Smooth muscle cell (in vitro differentiated cells): Measurements from ENCODE around the gene CAMTA1. TPM values are rescaled to one million over a fixed set of nuclear protein-coding genes. Genes with fewer than 3 reads are reported as not detected.

Experiments used
- DNase-seq: peaks from one replicate; lab custom pipeline; 2025; ENCODE audit not compliant: unreplicated experiment; lab: John Stamatoyannopoulos, UW
- H2AFZ ChIP-seq: fragments of 200-600 bp; sonication (generic); 2 replicates; pipeline ENCODE4 v1.6.0; 2016; ENCODE audit warnings: antibody characterized with exemption, low read depth, mild to moderate bottlenecking
- H3F3A ChIP-seq: fragments of 200-600 bp; sonication (generic); 2 replicates; pipeline ENCODE4 v1.6.0; 2017; ENCODE audit warnings: antibody characterized with exemption, low read depth
- H3K27ac ChIP-seq: fragments of 200-600 bp; sonication (generic); 2 replicates; pipeline ENCODE4 v1.5.1; 2016; ENCODE audit warnings: low read depth, mild to moderate bottlenecking
- H3K27me3 ChIP-seq: fragments of 200-600 bp; sonication (generic); 2 replicates; pipeline ENCODE4 v1.6.1; 2016; ENCODE audit warnings: low read depth, mild to moderate bottlenecking
- H3K36me3 ChIP-seq: fragments of 200-600 bp; sonication (generic); 2 replicates; pipeline ENCODE4 v1.5.1; 2016; ENCODE audit warnings: low read depth
- H3K4me1 ChIP-seq: fragments of 200-600 bp; sonication (generic); 2 replicates; pipeline ENCODE4 v1.5.1; 2016; ENCODE audit warnings: low read depth
- H3K4me2 ChIP-seq: fragments of 200-600 bp; sonication (generic); 2 replicates; pipeline ENCODE4 v1.6.0; 2016; ENCODE audit warnings: mild to moderate bottlenecking
- H3K4me3 ChIP-seq: fragments of 200-600 bp; sonication (generic); 2 replicates; pipeline ENCODE4 v1.5.1; 2016; ENCODE audit warnings: mild to moderate bottlenecking
- H3K79me2 ChIP-seq: fragments of 200-600 bp; sonication (generic); 2 replicates; pipeline ENCODE4 v1.6.0; 2016; ENCODE audit warnings: low read depth, mild to moderate bottlenecking
- H3K9ac ChIP-seq: fragments of 200-600 bp; sonication (generic); 2 replicates; pipeline ENCODE4 v1.6.0; 2016; ENCODE audit warnings: low read depth
- H3K9me3 ChIP-seq: fragments of 200-600 bp; sonication (generic); replicated peaks from 2 replicates; pipeline ENCODE4 v1.5.1; 2016; ENCODE audit warnings: low read depth
- H4K20me1 ChIP-seq: fragments of 200-600 bp; sonication (generic); 2 replicates; pipeline ENCODE4 v1.6.0; 2016; ENCODE audit warnings: low read depth
- CTCF ChIP-seq: fragments of 200-600 bp; sonication (generic); IDR thresholded peaks from 2 replicates; pipeline ENCODE4 v1.5.1; 2017; ENCODE audit warnings: borderline replicate concordance, mild to moderate bottlenecking, antibody characterized with exemption; ENCODE audit not compliant: insufficient read depth, poor library complexity, severe bottlenecking
- WGBS: methylation state at CpG from one replicate; pipeline ENCODE4 v1.1.7; 2016; ENCODE audit warnings: low lambda C conversion rate; 5-methylcytosine and 5-hydroxymethylcytosine counted together
- polyA plus RNA-seq: library from polyadenylated mRNA; unstranded; fragments of >200 nt; fragmentation: Nextera tagmentation; extraction: Ambion mirVana; gene quantifications from 2 replicates; pipeline ENCODE4 v1.2.1, GENCODE V29; 2016
- total RNA-seq: library from RNA; depleted of rRNA; stranded (reverse); fragments of >200 nt; gene quantifications from 2 replicates; pipeline ENCODE4 v1.2.3, GENCODE V29; 2014

CAMTA1 gene
- total and polyA plus RNA-seq, 2 experiments from 2014 or later = 139 to 145 TPM

- no peak overlapping the region for H2AFZ ChIP-seq
- no peaks in the 10 kb centered on the region for H3K27me3 ChIP-seq
- no peak overlapping the region for H3K27ac ChIP-seq
- no peaks in the 10 kb centered on the region for H3F3A ChIP-seq
- no peaks in the 10 kb centered on the region for H3K79me2 ChIP-seq
- WGBS = 96% methylated on average over 1 of the region's 1 CpG
- peaks cover 3% of the 10 kb centered on the region for H3K36me3 ChIP-seq
- H4K20me1 ChIP-seq = no peaks in the 10 kb centered on the region
- no peak for TF ChIP-seq CTCF
- no peak overlapping the region for H3K4me3 ChIP-seq
- H3K9ac ChIP-seq = no peak overlapping the region
- H3K9me3 ChIP-seq = peaks cover 9% of the 10 kb centered on the region
- H3K4me2 ChIP-seq = no peak overlapping the region
- DNase-seq = no peak
- no peaks in the 10 kb centered on the region for H3K4me1 ChIP-seq
These were observed 484.3 kb downstream of the CAMTA1 start for GRCh38 chr1:7269525-7269924.

DNA sequence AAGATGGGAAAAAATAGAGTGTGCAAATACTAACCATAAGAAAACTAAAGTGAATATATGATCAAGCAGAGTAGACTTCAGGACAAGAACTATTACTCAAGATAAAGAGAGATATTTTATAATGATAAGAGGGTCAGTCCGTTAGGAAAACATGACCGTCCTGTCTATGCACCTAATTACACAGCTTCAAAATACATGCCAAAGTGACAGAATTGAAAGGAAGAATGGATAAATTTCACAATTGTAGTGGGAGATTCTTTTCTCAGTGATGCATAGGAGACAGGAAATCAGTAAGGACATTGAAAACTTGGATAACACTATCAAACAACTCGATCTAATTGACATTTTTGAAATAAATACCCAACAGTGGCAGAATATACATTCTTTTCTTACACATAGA lies 489.0 kb downstream of the CAMTA1 start:
- no peak for DNase-seq
- no peaks in the 10 kb centered on the region for H3K27me3 ChIP-seq
- H2AFZ ChIP-seq = no peak overlapping the region
- H3K4me2 ChIP-seq = no peak overlapping the region
- peaks cover 5% of the 10 kb centered on the region for H3K9me3 ChIP-seq
- no peak overlapping the region for H3K4me3 ChIP-seq
- H3K36me3 ChIP-seq = no peaks in the 10 kb centered on the region
- H3K4me1 ChIP-seq = no peaks in the 10 kb centered on the region
- H3F3A ChIP-seq = no peaks in the 10 kb centered on the region
- WGBS = 88% methylated on average over 3 of the region's 3 CpGs
- no peak for TF ChIP-seq CTCF
- H4K20me1 ChIP-seq = no peaks in the 10 kb centered on the region
- no peaks in the 10 kb centered on the region for H3K79me2 ChIP-seq
- H3K9ac ChIP-seq = no peak overlapping the region
- no peak overlapping the region for H3K27ac ChIP-seq

GRCh38 chr1:7278045-7278444 lies 492.8 kb downstream of the CAMTA1 start:
- no peak for DNase-seq
- Histone ChIP-seq H3K4me3 (no peak overlapping the region), H2AFZ (no peak overlapping the region), H3K36me3 (no peaks in the 10 kb centered on the region), H3K9me3 (no peaks in the 10 kb centered on the region), H3K4me2 (no peak overlapping the region), H4K20me1 (no peaks in the 10 kb centered on the region), H3F3A (no peaks in the 10 kb centered on the region), H3K27me3 (no peaks in the 10 kb centered on the region), H3K79me2 (no peaks in the 10 kb centered on the region), H3K9ac (no peak overlapping the region), H3K4me1 (no peaks in the 10 kb centered on the region), H3K27ac (no peak overlapping the region)
- TF ChIP-seq CTCF = no peak
- WGBS = 89% methylated on average over 2 of the region's 2 CpGs
